HK-2 (cell line): ENCODE data around the gene RFLNA.

Source experiments
- DNase-seq: peaks from one replicate; pipeline ENCODE4 v3.0.0-alpha.2; 2018; ENCODE audit not compliant: unreplicated experiment

The RFLNA gene

GRCh38 chr12:124336742-124337520 lies 42.0 kb downstream of the RFLNA start:
- DNase-seq: no peak

DNA sequence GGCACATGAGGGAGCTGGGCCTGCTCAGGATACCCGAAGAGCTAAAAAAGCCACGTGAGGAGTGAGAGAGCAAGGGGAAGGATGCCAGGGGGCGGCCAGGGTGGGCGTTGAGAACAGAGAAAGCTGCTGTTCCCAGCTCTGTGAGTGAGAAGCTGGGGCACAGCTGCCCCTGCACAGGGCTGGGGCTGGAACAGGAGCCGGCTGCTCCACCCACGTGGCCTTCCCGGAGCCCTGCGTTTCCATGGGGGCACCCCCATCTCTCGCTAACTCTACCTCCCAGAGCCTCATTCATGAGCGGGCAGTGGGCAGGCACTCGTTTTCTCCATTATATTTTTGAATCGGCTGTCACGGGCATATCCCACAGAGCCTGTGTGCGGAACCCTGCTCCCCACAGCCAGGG lies 42.7 kb downstream of the RFLNA start:
- no peak for DNase-seq

- no peak for DNase-seq
Observed at GRCh38 chr12:124338448-124338847, 43.6 kb downstream of the RFLNA start.

- no peak for DNase-seq
Observed at GRCh38 chr12:124338876-124339603, 44.1 kb downstream of the RFLNA start.

DNA sequence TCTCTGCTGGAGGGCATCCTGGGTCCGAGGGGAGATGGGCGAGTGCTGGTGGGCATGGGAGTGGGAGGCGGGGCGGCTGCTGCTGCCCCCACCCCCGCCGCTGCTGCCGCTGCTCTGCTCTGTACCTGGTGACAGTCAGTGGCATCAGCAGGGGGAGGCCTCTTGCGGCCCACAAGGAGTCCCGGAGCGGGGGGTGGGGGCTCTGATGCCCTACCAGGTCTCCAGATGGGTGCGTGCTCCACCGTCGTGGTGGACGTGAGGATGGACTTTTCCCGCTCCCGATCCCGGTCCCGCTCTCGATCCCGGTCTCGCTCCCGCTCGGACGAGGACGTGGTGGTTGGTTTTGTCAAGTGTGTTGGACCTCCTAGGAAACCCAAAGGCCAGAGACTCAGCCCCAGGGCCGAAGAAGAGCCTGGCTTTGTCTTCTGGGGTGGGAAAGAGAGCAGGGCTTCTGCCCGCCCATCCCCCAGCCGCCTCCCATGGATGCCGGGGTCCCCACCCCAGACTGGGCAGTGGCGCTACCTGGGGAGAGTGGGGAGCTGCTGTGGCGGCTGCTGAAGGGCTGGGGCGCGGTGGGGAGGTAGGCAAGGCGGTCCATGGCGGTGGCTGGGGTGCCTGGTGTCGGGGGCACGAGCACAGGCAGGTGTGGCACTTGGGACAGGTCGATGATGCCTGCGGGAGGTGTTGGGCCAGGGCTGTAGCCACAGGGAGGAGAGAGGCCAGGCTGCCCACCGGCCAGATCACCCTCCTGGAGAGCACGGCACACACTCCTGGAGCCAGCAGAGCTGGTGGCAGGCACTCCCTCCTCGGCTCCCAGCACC lies 45.4 kb downstream of the RFLNA start:
- no peak for DNase-seq

GRCh38 chr12:124341645-124342069 lies 46.8 kb downstream of the RFLNA start:
- no peak for DNase-seq

GRCh38 chr12:124344022-124344421 lies 49.1 kb downstream of the RFLNA start:
- no peak for DNase-seq

GRCh38 chr12:124344526-124344925 lies 49.6 kb downstream of the RFLNA start:
- no peak for DNase-seq

DNA sequence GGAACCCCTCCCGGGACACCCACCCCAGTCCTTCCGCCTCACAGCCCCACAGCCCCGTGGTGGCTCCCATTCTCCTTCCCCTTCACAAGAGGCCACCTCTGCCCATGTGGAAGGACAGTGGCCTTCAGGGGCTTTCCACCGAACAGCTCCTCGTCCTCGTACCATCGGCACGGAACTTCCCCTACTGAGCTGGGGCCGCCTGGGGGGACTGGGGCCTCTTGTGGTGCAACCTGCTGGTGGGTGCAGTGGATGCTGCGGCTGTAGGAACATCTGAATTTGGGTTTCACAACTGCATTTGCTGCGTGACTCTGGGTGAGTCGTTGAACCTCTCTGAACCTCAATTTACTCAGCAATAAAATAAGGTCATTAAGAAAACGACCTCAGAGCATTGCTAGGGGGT lies 50.9 kb downstream of the RFLNA start:
- DNase-seq: no peak

- no peak for DNase-seq
Observed at GRCh38 chr12:124346425-124347168, 51.7 kb downstream of the RFLNA start.

DNA sequence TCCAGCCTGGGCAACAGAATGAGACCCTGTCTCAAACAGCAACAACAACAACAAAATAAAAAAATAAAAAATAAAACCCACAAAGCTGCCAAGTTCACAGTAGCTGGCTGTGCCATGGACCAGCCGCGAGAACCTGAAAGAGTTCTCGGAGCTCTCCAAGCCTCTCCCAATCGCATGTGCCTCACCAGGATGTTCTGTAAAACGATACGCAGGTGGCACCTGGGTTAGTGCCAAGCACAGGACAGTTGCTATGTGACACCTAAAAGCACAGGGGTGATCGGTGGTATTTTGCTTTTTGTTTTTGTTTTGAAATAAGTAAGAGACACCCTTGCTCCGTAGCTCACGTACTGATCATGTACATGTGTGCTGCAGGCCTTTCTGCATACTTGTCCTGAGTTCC lies 52.4 kb downstream of the RFLNA start:
- DNase-seq: no peak

DNA sequence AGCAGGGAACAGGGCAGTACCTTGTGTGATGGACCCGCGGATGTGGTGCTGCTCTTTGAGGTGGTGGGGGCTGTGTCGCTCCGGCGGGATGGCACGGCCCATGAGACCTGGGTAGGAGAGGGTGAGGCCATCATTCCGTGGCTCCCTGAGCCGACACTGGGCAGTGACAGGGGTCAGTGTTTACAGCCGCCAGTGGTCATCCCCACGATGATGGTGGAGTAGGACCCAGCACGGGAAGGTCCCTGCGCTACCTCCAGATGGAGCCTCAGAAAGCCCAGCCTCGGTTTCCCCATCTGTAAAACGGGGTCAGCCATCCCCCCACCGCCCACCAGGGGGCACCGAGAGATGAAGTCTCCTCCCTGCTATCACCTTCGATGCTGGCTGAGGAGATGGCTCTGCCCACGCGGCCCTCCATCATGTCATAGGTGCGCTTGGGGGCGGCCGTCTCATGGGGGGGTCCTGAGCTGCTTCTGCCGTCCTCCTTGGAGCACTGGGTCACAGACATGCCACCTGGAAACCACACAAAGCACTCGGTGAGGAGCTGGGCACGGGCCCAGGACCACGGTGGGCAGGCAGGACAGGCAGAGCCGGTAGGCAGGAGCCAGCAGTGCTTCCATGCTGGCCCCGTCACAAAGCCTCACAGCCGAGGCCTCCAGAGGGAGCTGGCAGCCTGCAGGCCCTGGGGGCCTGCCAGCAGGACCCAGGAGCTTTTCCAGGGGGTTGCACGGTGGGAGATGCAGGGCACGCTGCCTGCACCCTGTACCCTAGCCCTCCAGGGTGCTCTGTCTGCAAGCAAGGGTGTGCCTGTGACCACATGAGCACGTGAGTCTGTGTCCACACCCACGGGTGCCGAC lies 53.1 kb downstream of the RFLNA start:
- DNase-seq: no peak

DNA sequence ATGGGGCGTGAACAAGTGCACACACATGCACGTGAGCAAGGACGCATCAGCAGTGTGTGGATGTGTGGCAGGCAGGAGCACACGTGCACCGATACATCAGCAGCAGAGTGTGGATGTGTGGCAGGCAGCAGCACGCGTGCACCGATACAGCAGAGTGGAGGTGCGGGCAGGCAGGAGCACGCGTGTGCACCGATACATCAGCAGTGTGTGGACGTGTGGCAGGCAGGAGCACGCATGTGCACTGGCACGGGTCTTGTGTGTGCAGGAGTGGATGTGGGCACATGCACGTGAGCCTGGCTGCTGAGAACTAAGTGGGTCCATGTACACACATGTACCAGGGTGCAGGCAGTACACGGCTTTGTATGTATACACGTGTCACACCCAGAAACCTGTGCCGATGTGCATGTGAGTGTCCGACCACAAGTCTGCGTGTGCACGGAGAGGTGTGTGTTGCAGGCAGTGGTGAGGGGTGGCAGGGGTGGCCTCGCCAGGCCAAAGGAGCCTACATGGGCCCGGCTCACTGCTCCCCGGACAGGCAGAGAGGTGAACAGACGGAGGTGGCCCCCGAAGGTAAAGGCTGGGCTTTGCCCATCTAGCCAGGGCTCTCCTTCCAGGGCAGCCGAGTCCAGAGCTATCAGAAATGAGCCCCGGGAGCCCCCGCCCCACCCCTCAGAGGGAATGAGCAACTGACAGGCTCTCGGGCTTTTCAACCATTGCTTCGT lies 53.9 kb downstream of the RFLNA start:
- no peak for DNase-seq

DNA sequence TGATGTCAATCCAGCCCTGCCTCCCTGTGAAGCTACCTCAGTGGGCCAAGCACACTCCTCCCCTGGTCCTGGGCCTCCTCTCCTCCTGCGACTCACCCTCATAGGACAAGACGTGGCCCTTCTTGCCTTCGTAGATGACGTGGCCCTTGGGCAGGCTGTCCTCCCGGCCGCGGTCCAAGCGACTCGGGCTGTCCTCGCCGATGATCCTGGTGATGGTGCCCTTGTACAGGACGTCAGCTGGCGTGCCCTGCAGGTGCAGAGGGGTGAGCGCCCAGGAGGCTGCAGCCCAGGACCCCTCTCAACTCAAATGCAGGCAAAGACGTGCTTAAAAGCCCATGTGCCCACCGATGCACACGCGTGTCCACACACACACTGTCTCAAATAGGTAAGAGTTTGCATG lies 55.6 kb downstream of the RFLNA start:
- DNase-seq: no peak

GRCh38 chr12:124351422-124351821 lies 56.5 kb downstream of the RFLNA start:
- no peak for DNase-seq

DNA sequence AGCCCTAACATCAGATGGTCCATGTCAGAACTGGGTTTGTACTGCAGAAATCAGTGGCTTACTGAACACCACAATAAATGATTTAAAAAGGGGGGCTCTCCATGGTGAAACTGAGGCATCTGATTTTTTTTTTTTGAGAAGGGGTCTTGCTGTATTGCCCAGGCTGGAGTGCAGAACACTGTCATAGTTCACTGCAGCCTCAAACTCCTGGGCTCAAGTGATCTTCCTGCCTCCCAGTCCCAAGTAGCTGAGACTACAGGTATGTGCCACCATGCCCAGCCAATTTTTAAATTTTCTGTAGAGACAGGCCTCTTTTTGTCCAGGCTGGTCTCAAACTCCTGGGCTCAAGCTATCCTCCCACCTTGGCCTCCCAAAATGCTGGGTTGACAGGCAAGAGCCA lies 57.4 kb downstream of the RFLNA start:
- no peak for DNase-seq

- peak; percentile 38 for DNase-seq
Observed at GRCh38 chr12:124352839-124353238, 57.9 kb downstream of the RFLNA start.

GRCh38 chr12:124354400-124354799 lies 59.5 kb downstream of the RFLNA start:
- no peak for DNase-seq

DNA sequence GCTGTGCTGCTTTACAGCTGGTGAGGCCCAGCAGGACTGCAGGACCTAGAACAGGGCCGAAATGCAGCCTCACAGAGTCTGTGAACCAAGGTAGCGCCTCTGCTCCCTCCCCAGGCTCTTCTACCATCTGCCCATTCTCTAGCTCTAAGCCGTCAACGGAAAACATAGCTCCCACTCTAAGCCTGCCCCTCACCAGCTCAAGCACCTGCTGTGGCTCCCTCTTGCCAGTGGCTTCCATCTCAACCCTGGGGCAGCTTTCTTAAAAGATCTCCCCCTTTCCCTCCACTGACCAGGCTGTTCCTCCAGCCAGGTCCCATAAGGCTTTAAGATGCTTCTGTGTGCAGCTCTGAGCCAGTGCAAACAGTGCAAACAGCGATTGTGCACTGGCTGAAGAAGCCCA lies 61.3 kb downstream of the RFLNA start:
- DNase-seq: no peak

GRCh38 chr12:124357616-124358015 lies 62.7 kb downstream of the RFLNA start:
- no peak for DNase-seq
